ENCODE measurements around the gene TM4SF5.
A peak's percentile ranks its signal among the peaks of the same experiment; 100 is the strongest.

Gene TM4SF5, protein sequence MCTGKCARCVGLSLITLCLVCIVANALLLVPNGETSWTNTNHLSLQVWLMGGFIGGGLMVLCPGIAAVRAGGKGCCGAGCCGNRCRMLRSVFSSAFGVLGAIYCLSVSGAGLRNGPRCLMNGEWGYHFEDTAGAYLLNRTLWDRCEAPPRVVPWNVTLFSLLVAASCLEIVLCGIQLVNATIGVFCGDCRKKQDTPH

DNA sequence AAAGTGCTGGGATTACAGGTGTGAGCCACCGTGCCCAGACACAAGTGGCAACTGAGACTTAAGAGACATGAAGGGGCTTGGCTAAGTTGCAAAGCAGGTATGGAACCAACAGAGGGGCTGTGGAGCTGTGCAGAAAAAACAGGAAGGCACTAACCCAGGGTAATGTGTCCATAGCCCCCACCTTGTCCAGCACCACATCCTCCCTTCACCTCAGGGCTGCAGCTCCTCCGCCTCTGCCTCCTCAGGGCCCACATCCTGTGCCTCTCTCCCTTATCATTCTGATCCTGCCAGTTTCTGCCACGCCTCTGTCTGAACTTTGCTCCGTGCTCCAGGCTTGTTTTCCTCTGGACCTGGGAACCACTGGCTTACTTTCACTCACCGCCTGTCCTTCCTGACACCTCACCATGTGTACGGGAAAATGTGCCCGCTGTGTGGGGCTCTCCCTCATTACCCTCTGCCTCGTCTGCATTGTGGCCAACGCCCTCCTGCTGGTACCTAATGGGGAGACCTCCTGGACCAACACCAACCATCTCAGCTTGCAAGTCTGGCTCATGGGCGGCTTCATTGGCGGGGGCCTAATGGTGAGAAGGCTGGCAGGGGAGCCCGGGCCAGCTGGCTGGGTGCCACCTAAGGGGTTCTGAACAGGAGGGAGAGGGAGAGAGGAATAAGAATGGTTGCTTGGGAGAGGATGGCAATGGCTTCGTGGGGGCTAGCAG, at the start of gene TM4SF5:
Gene TM4SF5 (plus strand): TSS at position 368 of the 716 bp plus-strand sequence. CDS start 37 bp downstream, at position 405.
- no peaks in the 10 kb centered on the region for H3K36me3 ChIP-seq (ENCODE audit: control insufficient read depth in 2 of 2, insufficient read depth in 2 of 2, low read length in 2 of 2)
- H3K9ac ChIP-seq (ENCODE audit: low read length in 2 of 2): no peak within 1 kb of the TSS
- H3K4me3 ChIP-seq (ENCODE audit: low read length in 2 of 2): no peak within 1 kb of the TSS
- H3K9me3 ChIP-seq (ENCODE audit: control insufficient read depth in 2 of 2, low read length in 2 of 2): no peaks in the 10 kb centered on the region
- no peaks in the 10 kb centered on the region for H3K4me1 ChIP-seq (ENCODE audit: control insufficient read depth, insufficient read depth, low read length)
- H3K27ac ChIP-seq (ENCODE audit: low read length): no peak within 1 kb of the TSS
- H3K27me3 ChIP-seq (ENCODE audit: control insufficient read depth in 1 of 2, insufficient read depth in 2 of 2, low read length in 2 of 2): peaks cover 2 to 3% of the 10 kb centered on the region in 2 donors

DNA sequence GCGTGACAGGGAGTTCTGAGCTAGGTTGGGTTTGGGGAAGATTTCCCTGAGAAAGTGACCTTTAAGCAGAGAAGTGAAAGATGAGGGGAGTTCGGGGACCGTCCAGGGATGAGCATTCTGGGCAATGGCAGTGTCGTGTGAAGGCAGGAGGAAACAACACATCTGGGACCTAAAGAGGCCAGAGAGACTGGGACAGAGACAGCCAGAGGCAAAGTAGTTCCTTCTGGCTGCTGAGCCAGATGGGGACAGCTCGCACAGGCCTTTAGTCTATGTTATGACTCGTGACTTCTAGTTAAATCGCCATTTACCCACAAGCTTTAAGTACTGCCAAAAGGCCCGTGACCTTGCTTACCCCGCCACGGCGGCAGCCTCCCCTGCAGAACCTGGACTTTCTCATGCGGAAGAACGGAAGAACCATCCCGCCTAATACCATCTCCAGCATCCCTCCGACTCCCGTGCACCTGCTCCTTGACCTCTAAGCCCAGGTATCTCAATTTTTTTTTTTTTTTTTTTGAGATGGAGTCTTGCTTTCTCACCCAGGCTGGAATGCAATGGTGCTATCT, 48.9 kb upstream of the TM4SF5 start:
- Histone ChIP-seq H3K27me3 (ENCODE audit: control insufficient read depth in 1 of 2, insufficient read depth in 2 of 2, low read length in 2 of 2) (no peaks in the 10 kb centered on the region), H3K4me3 (ENCODE audit: low read length in 2 of 2) (no peak overlapping the region), H3K27ac (ENCODE audit: low read length) (no peak overlapping the region), H3K4me1 (ENCODE audit: control insufficient read depth, insufficient read depth, low read length) (no peaks in the 10 kb centered on the region), H3K9ac (ENCODE audit: low read length in 2 of 2) (no peak overlapping the region), H3K9me3 (ENCODE audit: control insufficient read depth in 2 of 2, low read length in 2 of 2) (no peaks in the 10 kb centered on the region), H3K36me3 (ENCODE audit: control insufficient read depth in 2 of 2, insufficient read depth in 2 of 2, low read length in 2 of 2) (peaks cover 4 to 6% of the 10 kb centered on the region in 2 donors)

DNA sequence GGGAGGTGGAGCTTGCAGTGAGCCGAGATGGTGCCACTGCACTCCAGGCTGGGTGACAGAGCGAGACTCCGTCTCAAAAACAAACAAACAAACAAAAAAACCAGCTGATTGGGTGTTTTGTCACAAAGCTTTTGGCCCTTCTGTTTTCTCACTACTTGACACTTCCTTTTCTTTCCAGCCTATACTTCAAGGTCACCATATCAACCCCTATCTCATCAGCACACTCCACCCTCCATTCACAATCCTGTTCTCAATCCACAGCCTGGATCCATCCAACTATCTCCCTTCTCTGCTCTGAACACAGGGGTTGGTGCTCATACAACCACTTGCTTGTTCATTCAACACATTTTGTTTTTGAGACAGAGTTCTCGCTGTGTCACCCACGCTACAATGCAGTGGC, 47.0 kb upstream of the TM4SF5 start:
- H3K27ac ChIP-seq (ENCODE audit: low read length): no peak overlapping the region
- H3K9me3 ChIP-seq (ENCODE audit: control insufficient read depth in 2 of 2, low read length in 2 of 2): no peaks in the 10 kb centered on the region
- no peak overlapping the region for H3K9ac ChIP-seq (ENCODE audit: low read length in 2 of 2)
- peaks cover 0 to 4% of the 10 kb centered on the region in 2 donors for H3K36me3 ChIP-seq (ENCODE audit: control insufficient read depth in 2 of 2, insufficient read depth in 2 of 2, low read length in 2 of 2)
- no peaks in the 10 kb centered on the region for H3K4me1 ChIP-seq (ENCODE audit: control insufficient read depth, insufficient read depth, low read length)
- H3K27me3 ChIP-seq (ENCODE audit: control insufficient read depth in 1 of 2, insufficient read depth in 2 of 2, low read length in 2 of 2): no peaks in the 10 kb centered on the region
- H3K4me3 ChIP-seq (ENCODE audit: low read length in 2 of 2): no peak overlapping the region

DNA sequence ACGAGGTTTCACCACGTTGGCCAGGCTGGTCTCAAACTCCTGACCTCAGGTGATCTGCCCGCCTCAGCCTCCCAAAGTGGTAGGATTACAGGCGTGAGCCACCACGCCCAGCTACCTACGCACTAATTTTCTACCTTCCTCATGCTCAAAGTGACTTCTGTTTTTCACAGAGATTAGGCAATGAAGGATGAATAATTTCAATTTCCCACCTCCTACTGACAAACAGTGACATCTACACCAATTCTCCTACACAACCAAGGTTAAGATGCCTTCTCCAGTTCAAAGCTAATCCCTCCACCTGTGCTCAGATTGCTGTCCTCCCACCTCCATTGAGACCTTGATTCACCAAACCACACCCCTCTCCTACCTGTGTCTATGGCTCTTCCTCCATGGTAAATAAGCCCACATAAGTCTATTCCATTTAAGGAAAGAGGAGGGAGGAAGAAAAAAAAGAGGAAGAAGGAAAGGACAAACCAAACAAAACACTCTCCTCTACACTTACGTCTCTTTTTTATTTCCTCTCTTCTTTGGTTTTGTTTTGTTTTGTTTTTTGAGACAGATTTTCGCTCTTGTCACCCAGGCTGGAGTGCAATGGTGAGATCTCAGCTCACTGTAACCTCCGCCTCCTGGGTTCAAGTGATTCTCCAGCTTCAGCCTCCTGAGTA, 45.9 kb upstream of the TM4SF5 start:
- no peak overlapping the region for H3K27ac ChIP-seq (ENCODE audit: low read length)

DNA sequence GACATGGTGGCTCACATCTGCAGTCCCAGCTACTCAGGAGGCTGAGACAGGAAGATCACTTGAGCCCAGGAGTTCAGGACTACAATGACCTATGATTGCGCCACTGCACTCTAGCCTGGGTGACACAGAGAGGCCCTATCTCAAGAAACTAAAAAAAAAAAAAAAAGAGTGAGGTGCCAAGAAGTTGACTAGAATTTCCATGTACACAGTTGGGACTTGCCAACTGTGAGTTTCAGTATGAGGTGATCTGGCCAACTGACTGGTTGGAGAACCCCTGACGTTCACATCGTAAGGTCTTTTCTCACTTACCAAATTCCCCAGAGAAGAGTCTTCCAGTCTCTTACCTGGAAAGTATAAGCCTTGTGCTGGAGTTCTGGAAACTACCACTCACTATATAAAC, 43.6 kb upstream of the TM4SF5 start:
- peaks cover 10% of the 10 kb centered on the region for H3K4me1 ChIP-seq (ENCODE audit: control insufficient read depth, insufficient read depth, low read length)
- no peak overlapping the region for H3K9ac ChIP-seq (ENCODE audit: low read length in 2 of 2)
- H3K27ac ChIP-seq (ENCODE audit: low read length): no peak overlapping the region
- no peaks in the 10 kb centered on the region for H3K27me3 ChIP-seq (ENCODE audit: control insufficient read depth in 1 of 2, insufficient read depth in 2 of 2, low read length in 2 of 2)
- H3K36me3 ChIP-seq (ENCODE audit: control insufficient read depth in 2 of 2, insufficient read depth in 2 of 2, low read length in 2 of 2): peaks cover 3 to 4% of the 10 kb centered on the region in 2 donors
- no peaks in the 10 kb centered on the region for H3K9me3 ChIP-seq (ENCODE audit: control insufficient read depth in 2 of 2, low read length in 2 of 2)
- no peak overlapping the region for H3K4me3 ChIP-seq (ENCODE audit: low read length in 2 of 2)

More for the DNA sequence above, 45.9 kb upstream of the TM4SF5 start:
- Histone ChIP-seq H3K9ac (ENCODE audit: low read length in 2 of 2) (no peak overlapping the region), H3K36me3 (ENCODE audit: control insufficient read depth in 2 of 2, insufficient read depth in 2 of 2, low read length in 2 of 2) (peaks cover 0 to under 1% of the 10 kb centered on the region in 2 donors), H3K4me3 (ENCODE audit: low read length in 2 of 2) (no peak overlapping the region), H3K9me3 (ENCODE audit: control insufficient read depth in 2 of 2, low read length in 2 of 2) (no peaks in the 10 kb centered on the region), H3K4me1 (ENCODE audit: control insufficient read depth, insufficient read depth, low read length) (peaks cover 3% of the 10 kb centered on the region), H3K27me3 (ENCODE audit: control insufficient read depth in 1 of 2, insufficient read depth in 2 of 2, low read length in 2 of 2) (no peaks in the 10 kb centered on the region)

DNA sequence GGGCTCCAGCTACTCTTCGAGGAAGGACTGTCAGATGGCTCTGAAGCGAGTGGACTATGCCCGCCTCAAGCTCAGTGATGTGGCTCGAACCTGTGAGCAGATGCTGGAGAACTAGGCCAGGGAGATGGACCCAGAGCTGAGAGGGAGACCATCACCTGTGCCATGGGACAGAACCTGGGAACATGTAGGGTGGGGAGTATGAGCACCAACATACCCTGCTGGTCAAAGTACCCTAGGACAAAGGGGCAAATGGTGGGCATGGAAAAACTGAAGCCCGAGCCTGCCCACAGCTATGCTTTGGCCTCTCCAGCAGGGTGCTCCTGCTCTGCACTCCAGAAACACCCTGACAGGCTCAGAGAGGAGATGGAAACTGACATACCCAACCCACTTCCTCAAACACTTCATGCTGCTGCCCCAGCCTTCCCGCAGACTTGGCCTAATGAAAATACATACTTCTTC, 38.6 kb upstream of the TM4SF5 start:
- peaks cover 12% of the 10 kb centered on the region for H3K4me1 ChIP-seq (ENCODE audit: control insufficient read depth, insufficient read depth, low read length)
- peaks cover 6 to 8% of the 10 kb centered on the region in 2 donors for H3K36me3 ChIP-seq (ENCODE audit: control insufficient read depth in 2 of 2, insufficient read depth in 2 of 2, low read length in 2 of 2)
- no peaks in the 10 kb centered on the region for H3K9me3 ChIP-seq (ENCODE audit: control insufficient read depth in 2 of 2, low read length in 2 of 2)
- H3K27me3 ChIP-seq (ENCODE audit: control insufficient read depth in 1 of 2, insufficient read depth in 2 of 2, low read length in 2 of 2): no peaks in the 10 kb centered on the region
- H3K27ac ChIP-seq (ENCODE audit: low read length): no peak overlapping the region
- H3K9ac ChIP-seq (ENCODE audit: low read length in 2 of 2): peak overlapping the region in 1 of 2 donors; percentile 27
- H3K4me3 ChIP-seq (ENCODE audit: low read length in 2 of 2): no peak overlapping the region

DNA sequence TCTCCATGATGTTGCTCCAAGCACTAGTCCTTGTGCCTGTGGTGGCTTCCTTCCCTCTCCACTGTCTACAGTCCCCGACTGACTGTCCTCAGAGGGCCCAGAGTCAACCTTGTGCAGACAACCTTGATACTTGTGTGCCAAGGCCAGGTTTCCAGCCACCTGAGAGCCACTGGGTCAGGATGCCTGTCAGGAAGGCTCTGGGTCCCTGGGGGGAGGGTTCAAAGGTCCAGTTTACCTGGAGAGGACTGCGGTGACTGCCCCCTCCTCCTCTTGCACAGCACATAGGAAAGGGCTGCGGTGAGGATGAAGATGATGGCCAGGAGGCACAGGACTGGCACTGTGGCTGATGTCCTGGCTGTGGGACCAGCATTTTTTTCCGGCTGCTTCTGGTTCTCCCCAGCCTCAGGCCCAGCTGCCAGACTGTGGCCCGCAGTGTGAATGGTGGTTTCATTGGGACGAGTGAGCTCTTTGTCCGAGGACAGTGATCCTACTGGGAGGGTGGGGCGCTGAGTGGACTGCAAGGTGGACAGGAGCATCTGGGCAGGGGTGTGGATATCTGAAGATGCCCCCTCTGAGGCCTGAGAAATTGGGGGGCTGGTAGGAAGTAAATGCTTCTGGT, 36.7 kb upstream of the TM4SF5 start:
- H3K27ac ChIP-seq (ENCODE audit: low read length): peak overlapping the region; percentile 11
- H3K9me3 ChIP-seq (ENCODE audit: control insufficient read depth in 2 of 2, low read length in 2 of 2): no peaks in the 10 kb centered on the region
- peaks cover 6 to 8% of the 10 kb centered on the region in 2 donors for H3K36me3 ChIP-seq (ENCODE audit: control insufficient read depth in 2 of 2, insufficient read depth in 2 of 2, low read length in 2 of 2)
- peaks cover 0 to 4% of the 10 kb centered on the region in 2 donors for H3K27me3 ChIP-seq (ENCODE audit: control insufficient read depth in 1 of 2, insufficient read depth in 2 of 2, low read length in 2 of 2)
- H3K4me1 ChIP-seq (ENCODE audit: control insufficient read depth, insufficient read depth, low read length): peaks cover 27% of the 10 kb centered on the region
- no peak overlapping the region for H3K4me3 ChIP-seq (ENCODE audit: low read length in 2 of 2)
- no peak overlapping the region for H3K9ac ChIP-seq (ENCODE audit: low read length in 2 of 2)

DNA sequence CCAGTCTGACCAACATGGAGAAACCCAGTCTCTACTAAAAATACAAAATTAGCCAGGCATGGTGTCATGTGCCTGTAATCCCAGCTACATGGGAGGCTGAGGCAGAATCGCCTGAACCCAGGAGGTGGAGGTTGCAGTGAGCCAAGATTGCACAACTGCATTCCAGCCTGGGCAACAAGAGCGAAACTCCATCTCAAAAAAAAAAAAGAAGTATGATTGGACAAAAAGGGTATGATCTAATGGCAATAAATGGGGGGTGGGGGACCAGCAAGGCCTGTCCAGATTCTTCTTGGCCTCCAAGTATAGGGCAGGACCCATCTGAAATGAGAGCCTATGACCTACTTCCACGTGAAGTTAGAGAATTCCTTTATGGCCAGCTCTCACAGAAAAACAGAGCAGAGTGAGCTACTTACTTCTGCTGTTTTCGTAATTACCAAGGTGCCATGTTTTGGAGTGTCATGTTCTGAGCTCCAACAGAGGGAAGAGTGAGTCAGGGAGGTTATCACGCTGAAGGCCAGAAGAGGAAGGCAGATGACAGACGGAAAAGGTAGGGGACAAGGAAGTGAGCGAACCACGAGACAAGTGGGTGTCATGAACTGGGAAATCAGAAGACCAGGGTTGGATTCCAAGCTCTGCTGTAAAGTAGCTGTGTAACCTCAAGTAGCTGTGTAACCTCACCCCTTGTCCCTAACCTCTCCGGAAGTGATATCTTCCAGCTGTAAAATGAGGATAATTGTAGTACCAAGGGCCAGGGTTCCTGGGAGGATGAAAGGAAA, 35.6 kb upstream of the TM4SF5 start:
- Histone ChIP-seq H3K4me3 (ENCODE audit: low read length in 2 of 2) (no peak overlapping the region), H3K27me3 (ENCODE audit: control insufficient read depth in 1 of 2, insufficient read depth in 2 of 2, low read length in 2 of 2) (peaks cover 0 to 4% of the 10 kb centered on the region in 2 donors), H3K9ac (ENCODE audit: low read length in 2 of 2) (no peak overlapping the region), H3K36me3 (ENCODE audit: control insufficient read depth in 2 of 2, insufficient read depth in 2 of 2, low read length in 2 of 2) (peaks cover 6 to 8% of the 10 kb centered on the region in 2 donors), H3K9me3 (ENCODE audit: control insufficient read depth in 2 of 2, low read length in 2 of 2) (no peaks in the 10 kb centered on the region), H3K4me1 (ENCODE audit: control insufficient read depth, insufficient read depth, low read length) (peaks cover 25% of the 10 kb centered on the region), H3K27ac (ENCODE audit: low read length) (no peak overlapping the region)

DNA sequence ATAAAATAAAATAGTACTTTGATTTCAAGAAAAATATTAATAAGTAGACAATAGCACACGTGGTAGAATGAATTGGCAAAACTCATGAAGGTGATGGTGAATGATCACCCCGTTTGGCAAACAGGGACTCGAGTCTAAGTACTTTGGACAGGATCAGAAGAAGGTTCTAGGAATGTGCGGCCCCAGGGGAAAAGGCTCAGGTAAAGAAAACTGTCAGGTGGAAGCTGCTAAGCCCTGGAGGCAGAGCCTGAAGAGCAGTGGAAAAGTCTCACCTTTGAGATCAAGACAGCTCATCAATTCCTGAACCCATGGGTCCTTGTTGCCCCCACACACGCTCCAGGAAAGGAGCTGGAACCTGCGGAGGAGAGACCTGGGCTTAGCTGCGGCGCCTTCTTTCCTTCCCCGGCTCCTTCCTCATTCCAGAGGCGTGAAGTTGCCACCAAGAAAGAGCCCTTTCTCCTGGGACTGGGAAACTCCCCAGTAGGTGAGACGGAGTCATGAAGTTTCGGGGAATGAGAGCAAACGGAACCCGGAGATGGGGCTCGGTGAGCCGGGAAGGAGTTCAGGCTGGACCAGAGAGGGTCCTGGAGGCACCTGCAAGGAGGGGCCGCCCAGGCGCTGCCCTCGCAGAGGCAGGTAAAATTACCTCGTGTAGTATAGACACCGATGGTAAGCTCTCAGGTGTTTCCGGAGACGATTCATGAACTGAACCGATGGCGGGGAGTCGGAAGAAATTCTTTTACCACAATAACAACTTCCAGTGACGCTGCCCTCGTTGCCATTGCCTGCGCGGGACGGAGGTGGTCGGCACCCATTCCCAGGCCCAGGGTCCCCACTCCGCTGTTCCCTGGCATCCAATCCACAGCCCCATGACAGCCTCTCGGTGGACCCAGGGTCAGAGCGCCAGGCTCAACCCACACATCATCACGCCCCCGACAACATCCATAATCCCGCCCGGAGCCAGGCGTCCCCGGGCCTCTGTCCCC, 33.3 kb upstream of the TM4SF5 start:
- H3K4me1 ChIP-seq (ENCODE audit: control insufficient read depth, insufficient read depth, low read length): peaks cover 18% of the 10 kb centered on the region
- no peaks in the 10 kb centered on the region for H3K9me3 ChIP-seq (ENCODE audit: control insufficient read depth in 2 of 2, low read length in 2 of 2)
- H3K4me3 ChIP-seq (ENCODE audit: low read length in 2 of 2): peak overlapping the region; percentile 73 to 85
- no peak overlapping the region for H3K27ac ChIP-seq (ENCODE audit: low read length)
- H3K36me3 ChIP-seq (ENCODE audit: control insufficient read depth in 2 of 2, insufficient read depth in 2 of 2, low read length in 2 of 2): peaks cover 0 to 2% of the 10 kb centered on the region in 2 donors
- H3K9ac ChIP-seq (ENCODE audit: low read length in 2 of 2): peak overlapping the region; percentile 58 to 70
- H3K27me3 ChIP-seq (ENCODE audit: control insufficient read depth in 1 of 2, insufficient read depth in 2 of 2, low read length in 2 of 2): peaks cover under 1 to 8% of the 10 kb centered on the region in 2 donors
